Ureter (tissue), 1 donor: ENCODE results near the gene ANG. TPM values are rescaled to one million over a fixed set of nuclear protein-coding genes. Genes with fewer than 3 reads are reported as not detected.

Source experiments
- total RNA-seq: library from RNA; stranded (reverse); gene quantifications from one replicate; pipeline ENCODE4 v1.2.4, GENCODE V29; 2023
- donor health status: DM: yes; HTN: yes; CAD: no.

The ANG gene
- total RNA-seq, 1 donor from 2014 or later: 5.5 TPM

Other genes starting within 250 kb of the ANG start
- 39.7 TPM for gene OSGEP, start 234.0 kb upstream of the ANG start, total RNA-seq
- gene APEX1, start 233.5 kb upstream of the ANG start, total RNA-seq: 169 TPM
- gene PIP4P1, start 227.3 kb upstream of the ANG start, total RNA-seq: 36.8 TPM
- 23.8 TPM for gene PNP, start 219.4 kb upstream of the ANG start, total RNA-seq
- 0.65 TPM for gene RNASE10, start 183.2 kb upstream of the ANG start, total RNA-seq
- gene RNASE9, start 127.7 kb upstream of the ANG start, total RNA-seq: not detected
- gene RNASE11, start 100.8 kb upstream of the ANG start, total RNA-seq: not detected
- not detected for gene RNASE12, start 97.4 kb upstream of the ANG start, total RNA-seq
- gene OR6S1, start 47.1 kb upstream of the ANG start, total RNA-seq: not detected
- gene RNASE4, start 4.2 kb upstream of the ANG start, total RNA-seq: 26.5 TPM
- not detected for gene EDDM3A, start 57.1 kb downstream of the ANG start, total RNA-seq
- not detected for gene EDDM3B, start 79.6 kb downstream of the ANG start, total RNA-seq
- 5.8 TPM for gene RNASE6, start 92.5 kb downstream of the ANG start, total RNA-seq
- gene RNASE1, start 114.1 kb downstream of the ANG start, total RNA-seq: 67.3 TPM
- gene RNASE3, start 202.6 kb downstream of the ANG start, total RNA-seq: not detected